GM15510 (cell line): ENCODE measurements around the gene TMEM202.

Experiments used
- POLR2A ChIP-seq: IDR thresholded peaks from 3 replicates; pipeline ENCODE4 v1.6.1; 2011; ENCODE audit warnings: borderline replicate concordance; ENCODE audit not compliant: insufficient read length; ENCODE audit errors: extremely low read depth

TMEM202 gene

DNA sequence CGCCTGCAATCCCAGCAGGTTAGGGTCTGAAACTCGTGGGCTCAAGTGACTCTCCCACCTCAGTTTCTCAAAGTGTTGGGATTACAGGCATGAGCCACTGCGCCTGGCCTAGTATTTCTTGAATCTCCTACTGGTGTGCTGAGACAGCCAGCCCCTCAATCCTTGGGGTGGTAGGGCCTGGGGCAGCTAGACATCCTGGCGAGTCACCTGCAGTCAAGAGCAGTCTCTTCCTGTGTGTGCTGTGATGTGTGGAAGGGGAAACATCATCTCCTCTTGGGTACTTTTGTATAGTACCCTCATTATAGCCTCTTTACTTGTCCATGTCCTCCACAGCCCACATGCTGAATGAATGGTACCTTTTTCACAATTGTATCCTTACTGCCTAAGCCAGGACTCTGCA, 17.4 kb upstream of the TMEM202 start:
- TF ChIP-seq POLR2A = no peak

DNA sequence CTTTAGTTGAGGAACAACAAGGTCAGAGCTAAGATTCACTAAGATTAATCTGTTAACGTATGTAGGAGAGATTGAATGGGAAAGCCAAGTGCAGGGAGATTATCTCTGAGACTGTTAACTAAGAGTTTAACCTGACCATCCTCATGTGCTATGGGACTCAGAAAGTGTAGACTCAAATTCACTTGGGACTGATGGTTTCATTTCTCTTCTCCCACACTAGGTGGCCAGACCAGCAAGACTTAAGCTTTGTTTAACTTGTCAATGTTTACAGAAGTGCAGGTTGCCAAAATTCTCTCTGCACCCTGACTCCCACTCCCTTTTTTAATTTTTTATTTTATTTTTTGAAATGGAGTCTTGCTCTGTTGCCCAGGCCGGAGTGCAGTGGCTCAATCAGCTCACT, 16.0 kb upstream of the TMEM202 start:
- no peak for TF ChIP-seq POLR2A

DNA sequence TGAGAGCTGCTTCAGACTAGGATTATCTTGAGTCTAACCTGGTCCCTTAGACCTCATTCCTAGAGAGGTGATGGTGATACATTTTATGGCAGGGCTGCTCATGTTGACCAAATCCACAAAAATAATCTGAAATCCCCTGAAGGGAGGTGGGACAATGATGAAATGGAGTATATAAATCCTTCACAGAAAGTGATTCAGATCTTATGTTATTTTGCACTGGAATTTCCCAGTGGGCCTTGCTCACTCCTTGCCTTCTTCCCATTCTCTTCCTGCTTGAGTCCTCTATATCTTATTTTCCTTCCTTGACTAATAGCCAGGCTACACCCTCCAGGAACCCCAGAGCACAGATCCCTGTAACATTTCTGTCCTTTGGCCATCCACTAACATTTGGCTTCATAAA, 10.4 kb upstream of the TMEM202 start:
- TF ChIP-seq POLR2A = no peak

DNA sequence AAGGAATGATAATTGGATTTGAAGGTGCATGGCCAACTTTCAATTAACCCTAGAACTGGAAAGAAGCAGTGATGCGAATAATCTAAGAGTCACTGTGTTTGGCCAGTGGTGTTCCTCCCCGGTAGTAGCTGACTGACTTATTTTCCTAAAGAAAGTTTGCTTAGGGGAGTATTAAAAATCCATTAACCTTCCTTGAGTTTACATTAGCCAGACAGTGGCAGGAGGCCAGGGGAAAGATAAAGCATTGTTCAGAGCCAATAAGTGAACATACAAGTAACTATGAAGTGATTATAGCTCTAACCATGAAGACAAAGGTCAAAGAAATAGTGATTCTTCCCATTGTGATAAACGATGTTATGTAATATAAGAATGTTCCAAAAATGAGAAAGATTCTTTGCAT, 8.9 kb upstream of the TMEM202 start:
- no peak for TF ChIP-seq POLR2A

GRCh38 chr15:72398648-72399047, 543 bp downstream of the TMEM202 start:
- TF ChIP-seq POLR2A = no peak

GRCh38 chr15:72402726-72403125, 4.6 kb downstream of the TMEM202 start:
- no peak for TF ChIP-seq POLR2A

DNA sequence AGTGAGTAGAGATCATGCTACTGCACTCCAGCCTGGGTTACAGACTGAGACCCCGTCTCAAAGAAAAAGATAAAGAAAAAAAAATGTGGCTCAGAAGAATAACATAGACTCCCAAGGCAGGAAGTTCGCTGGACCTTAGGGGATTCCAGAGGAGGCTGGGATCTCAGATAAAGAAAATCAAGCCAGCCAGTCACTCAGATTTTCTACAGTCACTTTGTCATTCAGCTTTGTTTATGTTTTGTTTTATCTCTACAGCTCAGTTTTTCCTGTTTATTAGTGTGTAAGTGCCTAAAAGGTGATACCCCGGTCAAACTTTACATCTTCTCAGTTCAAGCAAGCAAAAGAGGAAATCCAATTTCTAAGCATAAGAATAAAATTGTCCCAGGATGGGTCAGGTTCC, 6.3 kb downstream of the TMEM202 start:
- TF ChIP-seq POLR2A = no peak

- TF ChIP-seq POLR2A = no peak
These were observed 6.7 kb downstream of the TMEM202 start for GRCh38 chr15:72404841-72405240.

DNA sequence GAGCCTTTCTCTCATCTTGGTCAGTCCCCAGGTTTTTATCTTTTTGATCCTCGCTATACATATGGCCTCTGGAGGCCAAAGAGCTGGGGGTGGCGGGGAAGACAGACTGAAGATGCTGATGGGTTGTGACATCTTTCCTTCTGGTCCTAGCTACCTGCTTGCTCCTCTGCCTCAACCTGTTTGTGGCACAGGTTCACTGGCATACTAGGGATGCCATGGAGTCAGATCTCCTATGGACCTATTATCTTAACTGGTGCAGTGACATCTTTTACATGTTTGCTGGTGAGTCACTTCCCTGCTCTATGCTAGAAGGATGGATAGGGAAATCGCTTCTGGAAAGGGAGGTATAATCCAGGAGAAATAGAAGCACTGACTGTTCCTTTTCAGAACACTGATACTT, 8.8 kb downstream of the TMEM202 start:
- TF ChIP-seq POLR2A = no peak

DNA sequence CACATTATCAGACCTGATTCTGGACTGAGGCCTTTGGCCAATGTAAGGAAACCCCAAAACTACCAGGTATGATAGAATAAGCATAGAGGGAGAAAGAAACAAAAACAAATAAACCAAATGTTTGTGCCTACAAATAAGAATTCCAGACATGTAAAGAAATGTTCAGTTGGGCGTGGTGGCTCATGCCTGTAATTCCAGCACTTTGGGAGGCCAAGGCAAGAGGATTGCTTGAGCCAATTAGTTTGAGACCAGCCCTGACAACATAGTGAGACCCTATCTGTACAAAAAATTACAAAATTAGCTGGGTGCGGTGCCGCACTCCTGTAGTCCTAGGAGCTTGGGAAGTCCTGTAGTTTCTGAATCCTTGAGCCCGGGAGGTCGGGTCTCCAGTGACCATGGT, 13.0 kb downstream of the TMEM202 start:
- TF ChIP-seq POLR2A = no peak

DNA sequence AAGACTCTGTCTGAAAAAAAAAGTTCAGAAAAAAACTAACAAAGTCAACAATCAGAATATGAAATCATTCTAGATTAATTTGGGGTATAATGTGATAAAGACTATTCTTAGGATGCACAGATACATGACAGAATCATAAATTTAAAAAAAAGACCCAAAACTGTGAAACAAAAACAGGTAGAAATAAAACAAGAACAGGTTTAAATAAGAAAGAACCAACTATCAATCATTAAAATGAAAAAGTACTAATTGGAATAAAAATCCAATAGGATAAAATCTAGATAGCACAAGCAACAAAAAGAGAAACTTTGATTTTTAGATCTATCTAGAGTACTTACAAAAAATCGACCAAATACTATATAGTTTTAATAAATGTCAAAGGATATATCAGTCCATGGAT, 13.4 kb downstream of the TMEM202 start:
- no peak for TF ChIP-seq POLR2A

DNA sequence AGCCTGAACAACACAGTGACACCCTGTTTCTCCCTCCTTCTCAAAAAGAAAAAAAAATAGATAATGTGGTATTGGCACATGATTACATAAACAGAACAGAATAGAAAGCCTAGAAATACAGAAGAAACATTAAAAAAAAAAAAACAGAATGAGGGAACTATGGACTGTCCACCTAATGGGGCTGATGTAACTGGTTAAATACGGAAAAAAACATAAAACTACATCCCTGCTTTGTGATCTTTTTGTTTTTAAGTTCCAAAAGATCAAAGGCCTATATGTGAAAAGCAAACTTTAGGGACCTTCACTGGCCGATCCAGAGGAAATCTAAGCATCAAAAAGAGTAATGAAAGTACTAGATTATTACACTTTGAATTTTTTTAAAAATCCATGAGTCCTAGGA, 17.2 kb downstream of the TMEM202 start:
- TF ChIP-seq POLR2A = no peak

DNA sequence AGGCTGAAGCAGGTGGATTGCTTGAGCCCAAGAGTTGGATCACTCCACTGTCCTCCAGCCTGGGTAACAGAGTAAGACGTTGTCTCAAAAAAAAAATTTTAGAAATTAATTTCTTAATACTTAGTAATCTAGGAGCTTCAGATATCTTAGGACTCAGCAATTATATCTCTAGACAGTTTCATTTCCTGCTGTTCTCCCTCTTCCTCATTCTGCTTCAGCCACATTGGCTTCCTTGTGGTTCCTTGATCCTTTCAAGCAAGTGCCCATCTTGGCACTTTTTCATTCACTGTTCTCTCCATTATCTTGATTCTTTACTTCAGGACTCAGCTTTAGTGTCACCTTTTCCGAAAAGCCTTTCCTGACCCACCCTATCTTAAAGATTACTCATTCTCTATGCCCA, 22.5 kb downstream of the TMEM202 start:
- TF ChIP-seq POLR2A = no peak

DNA sequence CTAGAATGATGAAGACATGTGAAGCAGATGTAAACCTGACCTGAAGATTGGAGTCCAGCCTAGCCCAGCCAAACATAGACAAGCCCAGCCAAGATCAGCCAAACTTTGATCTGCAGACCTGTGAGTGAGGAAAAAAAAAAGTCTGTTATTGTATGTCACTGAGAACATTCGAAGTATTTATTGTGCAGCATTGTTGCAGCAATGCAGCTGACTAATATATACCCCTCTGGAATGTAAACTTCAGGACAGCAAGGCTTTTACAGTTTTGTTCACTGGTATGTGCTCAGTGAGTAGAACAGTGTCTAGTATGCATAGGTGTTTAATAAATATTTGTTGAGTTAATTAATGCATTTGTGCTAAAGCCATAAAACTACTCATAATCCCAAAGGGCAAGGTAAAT, 23.4 kb downstream of the TMEM202 start:
- no peak for TF ChIP-seq POLR2A

GRCh38 chr15:72423256-72423655, 25.2 kb downstream of the TMEM202 start:
- TF ChIP-seq POLR2A = no peak

DNA sequence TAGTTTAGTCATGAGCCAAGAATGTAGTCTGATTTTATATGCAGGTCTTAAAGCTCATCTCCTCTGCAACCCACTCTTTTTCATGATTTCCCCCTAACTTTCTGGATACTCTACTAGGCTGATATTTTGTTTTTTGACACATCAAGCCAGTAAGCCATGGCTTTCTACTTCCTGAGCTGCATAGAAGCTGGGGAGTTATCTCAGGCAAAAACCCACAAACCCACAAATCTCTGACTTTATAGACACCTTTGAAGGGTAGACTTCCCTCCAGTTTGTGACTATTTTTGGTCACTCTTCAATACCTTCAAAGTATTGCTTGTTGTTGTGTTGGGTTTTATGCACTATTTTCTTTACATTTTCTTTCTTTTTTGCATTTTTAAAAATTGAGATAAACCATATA, 28.6 kb downstream of the TMEM202 start:
- no peak for TF ChIP-seq POLR2A

DNA sequence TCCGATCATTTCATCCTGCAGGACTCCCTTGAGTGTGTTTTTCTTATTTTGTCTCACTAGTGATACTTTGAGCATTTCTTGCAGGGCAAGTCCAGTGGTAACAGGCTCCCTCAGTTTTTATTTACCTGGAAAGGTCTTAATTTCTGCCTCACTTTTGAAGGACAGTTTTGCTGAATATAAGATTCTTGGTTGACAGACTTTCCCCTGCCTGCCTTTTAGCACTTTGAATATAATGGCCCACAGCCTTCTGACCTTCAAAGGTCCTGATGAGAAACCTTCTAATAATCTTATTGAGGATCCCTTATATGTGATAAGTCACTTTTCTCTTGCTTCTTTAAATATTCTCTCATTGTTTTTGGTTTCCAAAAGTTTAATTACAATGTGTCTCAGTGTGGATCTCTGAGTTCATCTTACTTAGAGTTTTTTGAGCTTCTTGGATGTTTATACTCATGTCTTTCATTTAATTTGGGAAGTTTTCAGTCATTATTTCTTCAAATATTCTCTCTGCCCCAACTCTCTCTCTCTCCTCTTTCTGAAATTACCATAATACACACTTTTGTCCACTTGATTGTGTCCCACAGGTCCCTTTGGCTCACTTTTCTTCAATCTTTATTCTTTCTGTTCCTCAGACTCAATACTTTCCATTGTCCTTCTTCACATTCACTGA, 39.7 kb downstream of the TMEM202 start:
- no peak for TF ChIP-seq POLR2A
